ENCODE data around the gene BTBD9. TPM values are rescaled to one million over a fixed set of nuclear protein-coding genes. Genes with fewer than 3 reads are reported as not detected.

Gene BTBD9
- total RNA-seq, 4 donors from 2014 or later, result 10.6 to 16.6 (median 15.1) TPM

DNA sequence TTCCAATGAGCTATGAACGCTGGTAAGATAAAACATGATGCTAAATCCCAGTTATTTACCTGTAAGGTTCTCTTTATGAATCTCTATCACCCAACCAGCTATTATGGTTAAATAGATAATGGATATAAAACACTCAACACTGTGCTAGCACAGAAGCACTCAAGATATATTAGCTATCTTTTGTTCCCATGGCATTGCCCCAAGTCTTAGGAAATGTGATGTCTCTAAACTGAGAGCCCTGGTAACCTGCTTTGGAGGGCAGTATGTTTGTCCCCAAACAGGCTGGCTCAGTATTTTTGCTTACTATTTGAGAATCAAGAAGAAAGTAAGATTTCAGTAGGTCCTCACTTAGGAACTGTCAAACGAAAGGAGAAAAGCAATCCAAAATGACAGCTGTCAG is 90.5 kb downstream of the BTBD9 start:
- 78 to 81% methylated on average over 2 of the region's 2 CpGs for WGBS, 2 donors

DNA sequence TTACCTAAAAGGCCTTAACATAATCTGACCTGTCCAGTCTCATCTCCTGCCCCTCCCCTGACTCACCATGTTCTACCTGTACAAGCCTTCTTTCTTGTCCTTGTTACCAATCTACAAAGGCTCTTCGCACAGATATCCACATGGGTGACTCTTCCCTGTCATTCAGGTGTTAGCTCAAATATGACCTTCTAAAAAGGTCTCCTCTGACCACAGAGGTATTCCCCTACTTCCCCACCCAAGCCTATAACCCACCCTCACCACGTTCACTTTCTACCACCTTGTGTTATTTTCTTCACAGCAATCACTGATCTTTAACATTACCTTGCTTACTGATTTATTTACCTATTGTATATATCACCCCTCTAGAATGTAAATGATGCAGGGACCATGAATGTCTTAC is 96.7 kb downstream of the BTBD9 start:
- WGBS, 2 donors, result 92 to 98% methylated on average over 2 of the region's 2 CpGs
- intact Hi-C loops (cut with DNase I; ENCODE audit: low total_unique reads), result no loop called here
- H3K4me3 ChIP-seq (ENCODE audit: low read depth, poor library complexity, severe bottlenecking), result no peak overlapping the region
- no peak for TF ChIP-seq POLR2A (IDR thresholded peaks at IDR 0.05)
- TF ChIP-seq, protein P1, sequence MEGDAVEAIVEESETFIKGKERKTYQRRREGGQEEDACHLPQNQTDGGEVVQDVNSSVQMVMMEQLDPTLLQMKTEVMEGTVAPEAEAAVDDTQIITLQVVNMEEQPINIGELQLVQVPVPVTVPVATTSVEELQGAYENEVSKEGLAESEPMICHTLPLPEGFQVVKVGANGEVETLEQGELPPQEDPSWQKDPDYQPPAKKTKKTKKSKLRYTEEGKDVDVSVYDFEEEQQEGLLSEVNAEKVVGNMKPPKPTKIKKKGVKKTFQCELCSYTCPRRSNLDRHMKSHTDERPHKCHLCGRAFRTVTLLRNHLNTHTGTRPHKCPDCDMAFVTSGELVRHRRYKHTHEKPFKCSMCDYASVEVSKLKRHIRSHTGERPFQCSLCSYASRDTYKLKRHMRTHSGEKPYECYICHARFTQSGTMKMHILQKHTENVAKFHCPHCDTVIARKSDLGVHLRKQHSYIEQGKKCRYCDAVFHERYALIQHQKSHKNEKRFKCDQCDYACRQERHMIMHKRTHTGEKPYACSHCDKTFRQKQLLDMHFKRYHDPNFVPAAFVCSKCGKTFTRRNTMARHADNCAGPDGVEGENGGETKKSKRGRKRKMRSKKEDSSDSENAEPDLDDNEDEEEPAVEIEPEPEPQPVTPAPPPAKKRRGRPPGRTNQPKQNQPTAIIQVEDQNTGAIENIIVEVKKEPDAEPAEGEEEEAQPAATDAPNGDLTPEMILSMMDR (IDR thresholded peaks at IDR 0.05), result no peak
- DNase-seq (ENCODE audit: low spot score in 2 of 2), result no peak

More for the DNA sequence above, 90.5 kb downstream of the BTBD9 start:
- no peak for DNase-seq (ENCODE audit: low spot score in 2 of 2)
- intact Hi-C loops (cut with DNase I; ENCODE audit: low total_unique reads), result no loop called here
- TF ChIP-seq, protein P1 (IDR thresholded peaks at IDR 0.05), result no peak
- no peak for TF ChIP-seq POLR2A (IDR thresholded peaks at IDR 0.05)
- no peak overlapping the region for H3K4me3 ChIP-seq (ENCODE audit: low read depth, poor library complexity, severe bottlenecking)

DNA sequence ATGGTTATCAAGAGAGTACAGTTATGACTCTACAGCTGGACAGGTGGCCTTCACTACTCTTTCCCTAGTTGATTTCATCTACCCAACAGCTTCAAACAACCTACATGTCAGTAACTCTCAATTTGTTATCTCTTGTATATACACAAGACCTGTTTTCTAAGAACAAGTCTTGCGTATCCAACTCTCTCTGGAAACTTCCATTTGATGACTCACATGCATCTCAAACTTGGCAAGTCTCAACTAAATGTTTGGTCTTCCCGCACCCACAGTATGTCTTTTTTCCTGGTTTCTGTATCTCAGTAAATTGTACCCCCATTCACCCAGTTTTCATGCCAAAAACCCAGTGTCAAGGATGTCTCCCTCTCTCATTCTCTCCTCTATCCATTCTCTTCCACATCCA is 97.7 kb downstream of the BTBD9 start:
- 64 to 69% methylated on average over 2 of the region's 2 CpGs for whole genome bisulfite sequencing, 2 donors
- H3K4me3 ChIP-seq (ENCODE audit: low read depth, poor library complexity, severe bottlenecking), result no peak overlapping the region
- intact Hi-C loops (cut with DNase I; ENCODE audit: low total_unique reads), result no loop called here
- no peak for DNase-seq (ENCODE audit: low spot score in 2 of 2)
- TF ChIP-seq, protein P1 (IDR thresholded peaks at IDR 0.05), result no peak
- TF ChIP-seq POLR2A (IDR thresholded peaks at IDR 0.05), result no peak

DNA sequence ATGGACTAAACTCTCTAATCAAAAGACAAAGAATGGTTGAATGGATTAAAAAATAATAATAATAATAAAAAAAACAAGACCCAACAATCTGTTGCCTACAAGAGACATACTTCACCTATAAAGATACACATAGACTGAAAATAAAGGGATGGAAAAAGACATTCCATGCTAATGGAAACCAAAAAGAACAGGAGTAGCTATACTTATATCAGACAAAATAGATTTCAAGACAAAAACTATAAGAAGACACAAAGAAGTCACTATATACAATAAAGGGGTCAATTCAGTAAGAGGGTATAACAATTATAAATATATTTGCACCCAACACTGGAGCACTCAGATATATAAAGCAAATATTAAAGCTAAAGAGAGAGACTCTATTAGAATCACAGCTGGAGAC is 106.7 kb downstream of the BTBD9 start:
- intact Hi-C loops (cut with DNase I; ENCODE audit: low total_unique reads), result no loop called here
- no peak for DNase-seq (ENCODE audit: low spot score in 2 of 2)
- no peak overlapping the region for H3K4me3 ChIP-seq (ENCODE audit: low read depth, poor library complexity, severe bottlenecking)
- no peak for TF ChIP-seq POLR2A (IDR thresholded peaks at IDR 0.05)
- TF ChIP-seq, protein P1 (IDR thresholded peaks at IDR 0.05), result no peak

DNA sequence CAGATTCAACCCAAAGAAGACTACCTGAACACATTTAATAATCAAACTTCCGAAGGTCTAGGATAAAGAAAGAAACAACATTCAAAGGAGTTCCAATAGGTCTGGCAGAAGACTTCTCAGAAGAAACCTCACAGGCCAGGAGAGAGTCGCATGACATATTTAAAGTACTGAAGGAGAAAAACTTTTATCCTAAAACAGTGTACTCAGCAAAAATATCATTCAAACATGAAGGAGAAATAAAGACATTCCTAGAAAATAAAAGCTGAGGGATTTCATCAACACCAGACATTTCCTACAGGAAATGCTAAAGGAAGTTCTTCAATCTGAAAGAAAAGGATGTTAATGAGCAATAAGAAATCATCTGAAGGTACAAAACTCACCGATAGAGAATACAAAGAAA is 108.6 kb downstream of the BTBD9 start:
- no peak overlapping the region for H3K4me3 ChIP-seq (ENCODE audit: low read depth, poor library complexity, severe bottlenecking)
- 89 to 90% methylated on average over 3 of the region's 3 CpGs for WGBS, 2 donors
- DNase-seq (ENCODE audit: low spot score in 2 of 2), result no peak
- intact Hi-C loops (cut with DNase I; ENCODE audit: low total_unique reads), result no loop called here
- TF ChIP-seq, protein P1 (IDR thresholded peaks at IDR 0.05), result no peak
- no peak for TF ChIP-seq POLR2A (IDR thresholded peaks at IDR 0.05)

DNA sequence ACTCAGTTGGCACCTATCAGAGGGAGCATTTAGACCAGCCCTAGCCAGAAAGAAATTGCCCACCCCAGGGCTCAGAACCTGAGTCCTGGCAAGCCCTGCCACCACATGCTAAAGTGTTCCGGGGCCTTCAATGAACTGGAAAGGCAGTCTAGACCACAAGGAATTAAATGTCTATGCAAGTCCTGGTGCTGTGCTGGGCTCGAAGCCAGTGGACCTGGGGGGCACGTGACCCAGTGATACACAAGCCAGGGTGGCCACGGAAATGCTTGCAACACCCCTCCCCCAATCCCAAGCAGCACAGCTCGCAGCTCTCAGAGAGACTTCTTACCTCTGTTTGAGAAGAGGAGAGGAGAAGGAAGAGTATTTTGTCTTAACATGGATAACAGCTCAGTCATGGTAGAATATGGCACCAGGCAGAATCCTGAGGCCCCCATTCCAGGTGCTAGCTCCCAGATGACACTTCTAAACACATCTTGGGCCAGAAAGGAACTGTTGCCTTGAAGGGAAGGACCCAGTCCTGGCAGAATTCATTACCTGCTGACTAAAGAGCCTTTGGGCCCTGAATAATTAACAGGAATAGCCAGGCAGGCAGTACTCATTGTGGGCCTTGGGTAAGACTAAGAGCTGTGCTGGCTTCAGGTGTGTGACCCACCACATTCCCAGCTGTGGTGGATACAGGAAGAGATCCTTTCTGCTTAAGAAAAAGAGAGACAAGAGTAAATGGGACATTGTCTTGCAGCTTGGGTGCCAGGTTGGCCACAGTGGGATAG is 111.3 kb downstream of the BTBD9 start:
- no peak overlapping the region for H3K4me3 ChIP-seq (ENCODE audit: low read depth, poor library complexity, severe bottlenecking)
- intact Hi-C loops (cut with DNase I; ENCODE audit: low total_unique reads), result no loop called here
- no peak for DNase-seq (ENCODE audit: low spot score in 2 of 2)
- 90 to 94% methylated on average over 5 of the region's 5 CpGs for WGBS, 2 donors
- TF ChIP-seq POLR2A (IDR thresholded peaks at IDR 0.05), result no peak
- TF ChIP-seq, protein P1 (IDR thresholded peaks at IDR 0.05), result no peak

Measured in lower leg skin (tissue), 4 donors.